Stimulated activated CD4-positive, alpha-beta T cell treated with anti-CD3 and anti-CD28 coated beads, TNF-alpha, amount 100 ng/mL, for 48 hours (primary cell): ENCODE measurements around the gene TRPM8.
A peak's percentile ranks its signal among the peaks of the same experiment; 100 is the strongest.

Experiments used
- DNase-seq, 3 donors: peaks; one replicate each; pipeline ENCODE4 v3.0.0-alpha.2; 2020; ENCODE audit warnings: low read depth in 3 of 3

The TRPM8 gene

GRCh38 chr2:234001380-234002160 is 84.4 kb downstream of the TRPM8 start:
- no peak for DNase-seq

- DNase-seq, result no peak
These were observed 85.1 kb downstream of the TRPM8 start for GRCh38 chr2:234002281-234002680.

- DNase-seq, result peak in 1 of 3 donors; percentile 31
These were observed 86.9 kb downstream of the TRPM8 start for GRCh38 chr2:234003972-234004617.

- no peak for DNase-seq
These were observed 88.0 kb downstream of the TRPM8 start for GRCh38 chr2:234005126-234005525.

- DNase-seq, result no peak
These were observed 89.3 kb downstream of the TRPM8 start for GRCh38 chr2:234006501-234006900.

GRCh38 chr2:234014427-234014826 is 97.3 kb downstream of the TRPM8 start:
- no peak for DNase-seq

GRCh38 chr2:234015861-234016260 is 98.7 kb downstream of the TRPM8 start:
- no peak for DNase-seq

GRCh38 chr2:234019896-234020295 is 102.7 kb downstream of the TRPM8 start:
- no peak for DNase-seq

GRCh38 chr2:234020332-234020731 is 103.2 kb downstream of the TRPM8 start:
- no peak for DNase-seq

- DNase-seq, result no peak
These were observed 105.3 kb downstream of the TRPM8 start for GRCh38 chr2:234022424-234022823.

- no peak for DNase-seq
These were observed 107.1 kb downstream of the TRPM8 start for GRCh38 chr2:234024304-234024703.

- no peak for DNase-seq
These were observed 108.3 kb downstream of the TRPM8 start for GRCh38 chr2:234025466-234025865.

GRCh38 chr2:234025891-234026401 is 108.8 kb downstream of the TRPM8 start:
- no peak for DNase-seq

- no peak for DNase-seq
These were observed 109.6 kb downstream of the TRPM8 start for GRCh38 chr2:234026693-234027254.

- no peak for DNase-seq
These were observed 110.5 kb downstream of the TRPM8 start for GRCh38 chr2:234027641-234028040.

GRCh38 chr2:234029150-234029733 is 112.1 kb downstream of the TRPM8 start:
- DNase-seq, result no peak

- no peak for DNase-seq
These were observed 114.0 kb downstream of the TRPM8 start for GRCh38 chr2:234031207-234031606.

- peak in 1 of 3 donors; percentile 9 for DNase-seq
These were observed 115.2 kb downstream of the TRPM8 start for GRCh38 chr2:234032279-234032856.

GRCh38 chr2:234033174-234033573 is 116.0 kb downstream of the TRPM8 start:
- no peak for DNase-seq

GRCh38 chr2:234033885-234034284 is 116.7 kb downstream of the TRPM8 start:
- no peak for DNase-seq

GRCh38 chr2:234038076-234038802 is 121.1 kb downstream of the TRPM8 start:
- DNase-seq, result no peak
